SH-SY5Y (cell line): Measurements from ENCODE around the gene STK11.

Experiments
- GATA2 ChIP-seq: IDR thresholded peaks from 2 replicates; pipeline ENCODE4 v1.6.1; 2011; ENCODE audit warnings: mild to moderate bottlenecking, low read depth, low read length
- GATA3 ChIP-seq: IDR thresholded peaks from 2 replicates; pipeline ENCODE4 v1.6.1; 2011; ENCODE audit warnings: low read depth, mild to moderate bottlenecking, low read length, moderate library complexity

- TF ChIP-seq GATA3 (no peak), GATA2 (no peak)
Measured at GRCh38 chr19:1182727-1183126, 22.9 kb upstream of the STK11 start.
